H1 (cell line): ENCODE data around the gene COL6A2. TPM values are rescaled to one million over a fixed set of nuclear protein-coding genes. Genes with fewer than 3 reads are reported as not detected.

Experiments
- CTCF ChIA-PET: fragments of 300-600 bp; sonication (Branson Sonifier 250); formaldehyde crosslinking; loops from one replicate; lab custom pipeline; 2021; ENCODE audit not compliant: partially characterized antibody; lab: Charles Lee
- POLR2A ChIA-PET: fragments of 300-600 bp; sonication (Branson Sonifier 250); formaldehyde crosslinking; loops from one replicate; lab custom pipeline; 2021; ENCODE audit warnings: inconsistent platforms; ENCODE audit not compliant: partially characterized antibody; lab: Charles Lee
- DNase-seq, 2 experiments: peaks; one replicate each; pipeline versions ENCODE4 v3.0.0 to v3.0.0-alpha.2; 2010 to 2022; ENCODE audit warnings: low spot score in 2 of 2, low read depth in 1 of 2, mixed read lengths in 1 of 2
- FAIRE-seq: peaks from 2 replicates; lab custom pipeline; 2011; peaks lifted over from hg19 to GRCh38; lab: Jason Lieb, UNC
- H2AFZ ChIP-seq: 2 replicates; pipeline ENCODE4 v1.8.1; 2012; ENCODE audit warnings: low read length, inconsistent platforms
- H2AK5ac ChIP-seq: 2 replicates; pipeline ENCODE4 v1.6.1; 2013; ENCODE audit warnings: low read depth, low read length
- H2BK120ac ChIP-seq: replicated peaks from 2 replicates; pipeline ENCODE3; 2013; ENCODE audit warnings: low read depth, low read length, inconsistent platforms
- H2BK12ac ChIP-seq: 2 replicates; pipeline ENCODE4 v1.6.1; 2013; ENCODE audit warnings: low read depth, low read length
- H2BK15ac ChIP-seq: 2 replicates; pipeline ENCODE4 v1.6.1; 2013; ENCODE audit warnings: low read length
- H2BK20ac ChIP-seq: 2 replicates; pipeline ENCODE4 v1.6.1; 2013; ENCODE audit warnings: low read length
- H2BK5ac ChIP-seq: 2 replicates; pipeline ENCODE4 v1.6.1; 2013; ENCODE audit warnings: low read depth, low read length
- H3K14ac ChIP-seq: 2 replicates; pipeline ENCODE4 v1.6.1; 2013; ENCODE audit warnings: inconsistent platforms; ENCODE audit not compliant: insufficient read length
- H3K18ac ChIP-seq: 2 replicates; pipeline ENCODE4 v1.6.1; 2013; ENCODE audit warnings: low read length; ENCODE audit errors: extremely low read depth
- H3K23ac ChIP-seq: 2 replicates; pipeline ENCODE4 v1.6.1; 2013; ENCODE audit warnings: inconsistent platforms; ENCODE audit not compliant: insufficient read length
- H3K23me2 ChIP-seq: 2 replicates; pipeline ENCODE4 v1.6.1; 2013; ENCODE audit warnings: low read depth, low read length
- H3K27ac ChIP-seq: 2 replicates; pipeline ENCODE4 v1.6.1; 2011; ENCODE audit warnings: low read depth, low read length, inconsistent platforms
- H3K27me3 ChIP-seq, 4 experiments: replicated peaks in 1 of 4; 1 replicate in 1 of 4; 2 replicates in 3 of 4; pipeline versions ENCODE4 v1.6.1 to v1.8.1; 2011 to 2013; ENCODE audit warnings: low read length in 3 of 4, mild to moderate bottlenecking in 3 of 4, inconsistent platforms in 2 of 4, mixed read lengths in 2 of 4, moderate library complexity in 1 of 4; ENCODE audit not compliant: control insufficient read depth in 3 of 4, insufficient read depth in 3 of 4; ENCODE audit errors: extremely low read depth in 1 of 4
- H3K36me3 ChIP-seq, 4 experiments: 2 replicates each; pipeline versions ENCODE4 v1.6.1 to v1.8.1; 2011 to 2013; ENCODE audit warnings: mild to moderate bottlenecking in 4 of 4, low read length in 3 of 4, moderate library complexity in 2 of 4, control low read depth in 1 of 4, inconsistent platforms in 1 of 4; ENCODE audit not compliant: insufficient read depth in 4 of 4, control insufficient read depth in 2 of 4
- H3K4ac ChIP-seq: replicated peaks from 2 replicates; pipeline ENCODE3; 2013; ENCODE audit warnings: low read length, low read depth, mixed read lengths, inconsistent platforms; ENCODE audit not compliant: insufficient read length
- H3K4me1 ChIP-seq, 4 experiments: replicated peaks in 1 of 4; 1 replicate in 1 of 4; 2 replicates in 3 of 4; pipeline versions ENCODE4 v1.6.1 to v1.8.1; 2011 to 2013; ENCODE audit warnings: low read length in 3 of 4, inconsistent platforms in 2 of 4, mixed read lengths in 1 of 4; ENCODE audit not compliant: insufficient read depth in 4 of 4, control insufficient read depth in 3 of 4
- H3K4me2 ChIP-seq, 2 experiments: 2 replicates each; pipeline versions ENCODE4 v1.6.1 to v1.8.1; 2011 to 2013; ENCODE audit warnings: low read depth in 2 of 2, low read length in 2 of 2, control low read depth in 1 of 2, inconsistent platforms in 1 of 2, mild to moderate bottlenecking in 1 of 2; ENCODE audit not compliant: insufficient read depth in 1 of 2
- H3K4me3 ChIP-seq, 4 experiments: fragments of 200-600, 300-600 bp in 1 of 4; sonication (generic), shearing (Covaris generic), sonication (Bioruptor Twin) in 1 of 4; 2 replicates each; pipeline versions ENCODE4 v1.5.1 to v1.8.1; 2011 to 2016; ENCODE audit warnings: low read length in 4 of 4, low read depth in 3 of 4, control low read depth in 2 of 4, inconsistent platforms in 2 of 4, mild to moderate bottlenecking in 2 of 4, mixed read lengths in 1 of 4, moderate library complexity in 1 of 4; ENCODE audit not compliant: insufficient read depth in 2 of 4; ENCODE audit errors: extremely low read depth in 1 of 4
- H3K56ac ChIP-seq: replicated peaks from 2 replicates; pipeline ENCODE3; 2013; ENCODE audit warnings: low read depth, mild to moderate bottlenecking, mixed read lengths, low read length, inconsistent platforms; ENCODE audit not compliant: insufficient read length
- H3K79me1 ChIP-seq: 2 replicates; pipeline ENCODE4 v1.6.1; 2013; ENCODE audit warnings: low read depth, low read length, control low read depth
- H3K79me2 ChIP-seq, 2 experiments: 2 replicates each; pipeline versions ENCODE4 v1.6.1 to v1.8.1; 2012 to 2013; ENCODE audit warnings: low read length in 2 of 2, mild to moderate bottlenecking in 2 of 2, inconsistent platforms in 1 of 2; ENCODE audit not compliant: insufficient read depth in 2 of 2, control insufficient read depth in 1 of 2
- H3K9ac ChIP-seq, 4 experiments: replicated peaks in 1 of 4; 1 replicate in 1 of 4; 2 replicates in 3 of 4; pipeline versions ENCODE4 v1.6.1 to v1.8.1; 2011 to 2013; ENCODE audit warnings: low read depth in 3 of 4, low read length in 3 of 4, control low read depth in 2 of 4, mild to moderate bottlenecking in 2 of 4, moderate library complexity in 2 of 4, inconsistent platforms in 1 of 4; ENCODE audit errors: extremely low read depth in 1 of 4
- H3K9me3 ChIP-seq, 2 experiments: 2 replicates each; pipeline versions ENCODE4 v1.6.1 to v1.8.1; 2012 to 2013; ENCODE audit warnings: mild to moderate bottlenecking in 2 of 2, moderate library complexity in 2 of 2, control low read depth in 1 of 2, inconsistent platforms in 1 of 2, low read depth in 1 of 2, low read length in 1 of 2, mixed read lengths in 1 of 2; ENCODE audit not compliant: insufficient read depth in 2 of 2
- H4K20me1 ChIP-seq, 2 experiments: replicated peaks in 1 of 2; 2 replicates each; pipeline versions ENCODE3 to v1.8.1; 2011 to 2013; ENCODE audit warnings: inconsistent platforms in 2 of 2, low read length in 2 of 2, mild to moderate bottlenecking in 1 of 2; ENCODE audit not compliant: insufficient read depth in 2 of 2, control insufficient read depth in 1 of 2
- H4K5ac ChIP-seq: 2 replicates; pipeline ENCODE4 v1.6.1; 2013; ENCODE audit warnings: low read length, low read depth, mixed read lengths, inconsistent platforms; ENCODE audit not compliant: insufficient read length
- H4K8ac ChIP-seq: 2 replicates; pipeline ENCODE4 v1.8.0; 2013; ENCODE audit warnings: mild to moderate bottlenecking, moderate library complexity, low read length, inconsistent platforms; ENCODE audit not compliant: insufficient read depth; ENCODE audit errors: extremely low read depth
- H4K91ac ChIP-seq: replicated peaks from 2 replicates; pipeline ENCODE3; 2013; ENCODE audit warnings: low read length, mixed read lengths, inconsistent platforms; ENCODE audit not compliant: insufficient read length
- CREB1 ChIP-seq: IDR thresholded peaks from 2 replicates; pipeline ENCODE4 v1.6.1; 2012; ENCODE audit warnings: inconsistent platforms
- EGR1 ChIP-seq: IDR thresholded peaks from 2 replicates; pipeline ENCODE4 v1.6.1; 2011; ENCODE audit warnings: low read depth, low read length, borderline replicate concordance
- POLR2AphosphoS5 ChIP-seq: IDR thresholded peaks from 2 replicates; pipeline ENCODE4 v1.6.1; 2011; ENCODE audit warnings: low read depth, low read length
- SP1 ChIP-seq: IDR thresholded peaks from 2 replicates; pipeline ENCODE4 v1.6.1; 2011; ENCODE audit warnings: low read depth, low read length
- WGBS, 2 experiments: shearing (Covaris generic) in 1 of 2; methylation state at CpG; one replicate each; pipeline versions ENCODE4 v1.1.6 to v1.1.7; 2013 to 2015; ENCODE audit warnings: low lambda C conversion rate in 2 of 2, mixed read lengths in 2 of 2, inconsistent platforms in 1 of 2, low coverage in 1 of 2, missing lambda C conversion rate in 1 of 2; ENCODE audit not compliant: insufficient replicate concordance in 2 of 2, insufficient coverage in 1 of 2, insufficient read length in 1 of 2; ENCODE audit errors: extremely low coverage in 1 of 2, missing lambda C conversion rate in 1 of 2; 5-methylcytosine and 5-hydroxymethylcytosine counted together
- polyA plus RNA-seq, 7 experiments: library from polyadenylated mRNA; depleted of rRNA in 3 of 7; stranded (reverse) in 5 of 7; unstranded in 2 of 7; fragments of >200 nt in 5 of 7; fragments of 200-250 nt in 2 of 7; gene quantifications; 1 replicate in 5 of 7; 2 replicates in 1 of 7; 4 replicates in 1 of 7; pipeline versions ENCODE4 v1.2.1 to v1.2.3, GENCODE V29; 2011 to 2013; ENCODE audit warnings: missing spikeins in 2 of 7, mixed read lengths in 2 of 7
- total RNA-seq: library from RNA; stranded (reverse); fragmentation: NEBNext Ultra II Directional; extraction: Animal tissue kit (Norgen Biotek cat#: 25700); gene quantifications from 2 replicates; pipeline ENCODE4 v1.2.1, GENCODE V29; 2021

Gene COL6A2
- total and polyA plus RNA-seq, 2 of the 8 experiments (the other 6 are each of a cell fraction or from before 2014, with no cell fraction given), result 60.1 to 62.7 TPM

DNA sequence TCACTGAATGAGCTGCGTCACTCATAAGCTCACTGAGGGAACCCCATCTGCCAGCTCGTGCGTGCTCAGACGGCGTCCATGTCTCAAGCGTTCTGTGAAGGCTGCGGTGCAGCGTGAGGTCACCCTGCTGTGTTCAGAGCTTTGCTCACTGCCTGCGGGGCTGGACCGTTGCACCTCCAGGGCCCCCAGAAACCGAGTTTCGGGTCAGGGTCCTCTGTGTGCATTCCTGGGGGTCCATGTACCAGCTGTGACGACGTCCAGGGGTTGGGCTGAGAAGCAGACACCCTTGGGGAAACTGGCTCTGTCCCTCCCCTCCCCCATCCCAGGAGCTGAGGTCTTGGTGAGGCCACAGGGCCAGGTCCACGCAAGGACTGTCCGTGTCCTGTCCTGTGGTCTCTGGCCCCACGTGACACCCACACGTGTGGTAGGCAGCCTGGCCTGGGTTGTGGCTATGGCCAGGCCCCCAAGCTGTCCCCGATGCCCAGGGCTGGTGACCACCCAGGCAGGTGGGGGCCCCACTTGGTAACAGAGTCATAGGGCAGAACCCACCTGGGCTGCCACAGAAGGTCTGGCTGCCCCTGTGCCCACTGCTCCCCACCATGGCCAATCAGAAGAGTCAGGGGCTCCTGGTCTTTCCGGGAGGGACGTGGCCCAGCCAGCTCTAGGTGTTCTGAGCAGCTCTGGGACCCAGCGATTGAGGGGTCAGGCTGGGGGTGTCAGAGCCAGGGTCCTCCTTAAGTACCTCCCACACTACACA is 33.1 kb downstream of the COL6A2 start:
- Histone ChIP-seq H3K79me1 (no peaks in the 10 kb centered on the region), H3K56ac (no peak overlapping the region), H2BK15ac (no peak overlapping the region), H3K18ac (no peak overlapping the region), H3K9me3 (no peaks in the 10 kb centered on the region; a peak in 1 of 4 replicates), H2BK12ac (no peak overlapping the region), H2BK20ac (no peak overlapping the region), H3K14ac (no peak overlapping the region), H4K20me1 (peaks cover 0 to 4% of the 10 kb centered on the region in 2 experiments), H4K8ac (peak overlapping the region; percentile 51), H2BK5ac (no peak overlapping the region), H3K23ac (no peak overlapping the region), H4K91ac (no peak overlapping the region), H2AK5ac (no peak overlapping the region), H3K27me3 (no peaks in the 10 kb centered on the region), H3K4me1 (peaks cover 0 to 10% (median 0%) of the 10 kb centered on the region in 4 experiments; a peak in 2 of 7 replicates), H4K5ac (no peak overlapping the region), H2AFZ (no peak overlapping the region), H3K4me3 (no peak overlapping the region), H3K4ac (no peak overlapping the region), H2BK120ac (no peak overlapping the region), H3K4me2 (no peak overlapping the region), H3K36me3 (peaks cover 0 to 7% (median 3%) of the 10 kb centered on the region in 4 experiments; a peak in 4 of 8 replicates), H3K79me2 (no peaks in the 10 kb centered on the region), H3K27ac (no peak overlapping the region), H3K9ac (no peak overlapping the region), H3K23me2 (peaks cover 4% of the 10 kb centered on the region; the same call in 1 of the 2 replicates)
- POLR2A ChIA-PET, result interaction anchor here (1.1 kb wide), 1 partner anchor 8 kb away, joined by 3 read pairs; no protein-coding TSS in a partner anchor
- 88% methylated on average over 21 of the region's 22 CpGs; no CpG with 5 or more reads in 1 of the 2 experiments for WGBS, 2 experiments
- DNase-seq, result no peak
- no peak for FAIRE-seq
- TF ChIP-seq POLR2AphosphoS5 (0 out of 2 replicates have a peak, but pooled peaks have one; percentile 13), CREB1 (no peak), SP1 (no peak), EGR1 (peak; percentile 66)
- CTCF ChIA-PET, result interaction anchor here (0.5 to 1.6 kb wide), 4 partner anchors 12 to 196 kb away, joined by 3 to 8 read pairs (median 3); no protein-coding TSS in a partner anchor
